ENCODE measurements around the gene KIF2C. TPM values are rescaled to one million over a fixed set of nuclear protein-coding genes. Genes with fewer than 3 reads are reported as not detected.

The KIF2C gene
- total RNA-seq, 2 experiments from 2014 or later, result 0.64 to 0.82 TPM

- ATAC-seq (ENCODE audit: poor library complexity) (no peak), DNase-seq (no peak)
- H3K27ac ChIP-seq (ENCODE audit: low read depth in 1 of 2, low read length in 2 of 2), result no peak overlapping the region
- intact Hi-C loops (cut with DNase I, micrococcal nuclease), result loop anchor here in 1 of 2 experiments (5.0 to 10.0 kb wide), 5 partner anchors 47 to 716 kb away; partner anchors contain the start of genes ARMH1, MUTYH, RNU5D-1 and TESK2
- Mint-ChIP-seq H3K27me3 (no peaks in the 10 kb centered on the region), H3K4me1 (ENCODE audit: low read depth) (peaks cover 53% of the 10 kb centered on the region), H3K27ac (peak overlapping the region; percentile 89), H3K9me3 (no peaks in the 10 kb centered on the region), H3K36me3 (ENCODE audit: low read depth) (peaks cover 57% of the 10 kb centered on the region), H3K4me3 (peak overlapping the region; percentile 69)
- no peak for TF ChIP-seq CTCF (IDR thresholded peaks at IDR 0.05)
- POLR2A ChIA-PET, result interaction anchor here (0.6 to 1.9 kb wide), 4 partner anchors 21 to 57 kb away, joined by 3 to 8 read pairs (median 4); partner anchors contain the start of gene PLK3
- H3K27me3 ChIP-seq (ENCODE audit: control insufficient read depth in 1 of 2, insufficient read depth in 2 of 2, low read length in 2 of 2), result no peaks in the 10 kb centered on the region
- no peaks in the 10 kb centered on the region for H3K9me3 ChIP-seq (ENCODE audit: control insufficient read depth in 1 of 2, insufficient read depth in 1 of 2, low read length in 2 of 2)
- no peak overlapping the region for H3K4me3 ChIP-seq (ENCODE audit: low read length)
- H3K36me3 ChIP-seq (ENCODE audit: insufficient read depth, low read length), result peaks cover 53% of the 10 kb centered on the region
- CTCF ChIA-PET, result interaction anchor here (1.3 to 3.8 kb wide), 2 partner anchors 21 to 49 kb away, joined by 3 to 14 read pairs; partner anchors contain the start of gene PLK3
- peaks cover 42% of the 10 kb centered on the region for H3K4me1 ChIP-seq (ENCODE audit: insufficient read depth, low read length)
Measured at GRCh38 chr1:44778705-44779576, 39.3 kb downstream of the KIF2C start.

- intact Hi-C loops (cut with DNase I, micrococcal nuclease), result loop anchor here in 1 of 2 experiments (5.0 kb wide), 2 partner anchors 42 to 522 kb away; no protein-coding TSS in a partner anchor
Measured at GRCh38 chr1:44780583-44781121, 41.0 kb downstream of the KIF2C start.

More at GRCh38 chr1:44780583-44781121, 41.0 kb downstream of the KIF2C start:
- Mint-ChIP-seq H3K4me1 (ENCODE audit: low read depth) (peaks cover 57% of the 10 kb centered on the region), H3K36me3 (ENCODE audit: low read depth) (peaks cover 57% of the 10 kb centered on the region), H3K27me3 (no peaks in the 10 kb centered on the region), H3K9me3 (no peaks in the 10 kb centered on the region), H3K4me3 (no peak overlapping the region), H3K27ac (no peak overlapping the region)
- no peaks in the 10 kb centered on the region for H3K9me3 ChIP-seq (ENCODE audit: control insufficient read depth in 1 of 2, insufficient read depth in 1 of 2, low read length in 2 of 2)
- POLR2A ChIA-PET, result interaction anchor here (0.9 to 1.7 kb wide), 2 partner anchors 39 to 559 kb away, joined by 3 to 4 read pairs; partner anchors contain the start of genes MUTYH and TOE1
- H3K4me3 ChIP-seq (ENCODE audit: low read length), result no peak overlapping the region
- H3K27ac ChIP-seq (ENCODE audit: low read depth in 1 of 2, low read length in 2 of 2), result no peak overlapping the region
- peaks cover 53% of the 10 kb centered on the region for H3K36me3 ChIP-seq (ENCODE audit: insufficient read depth, low read length)
- TF ChIP-seq CTCF (IDR thresholded peaks at IDR 0.05), result no peak
- no peaks in the 10 kb centered on the region for H3K27me3 ChIP-seq (ENCODE audit: control insufficient read depth in 1 of 2, insufficient read depth in 2 of 2, low read length in 2 of 2)
- CTCF ChIA-PET, result no interaction called here
- DNase-seq, result no peak
- no peak for ATAC-seq (ENCODE audit: poor library complexity)
- peaks cover 49% of the 10 kb centered on the region for H3K4me1 ChIP-seq (ENCODE audit: insufficient read depth, low read length)
